ENCODE data around the gene HSPG2. TPM values are rescaled to one million over a fixed set of nuclear protein-coding genes. Genes with fewer than 3 reads are reported as not detected.

The HSPG2 gene
- total and polyA plus RNA-seq, 9 of the 15 experiments (the other 6 are each of a cell fraction or from before 2014, with no cell fraction given) = 0.14 to 160 (median 15.7) TPM

DNA sequence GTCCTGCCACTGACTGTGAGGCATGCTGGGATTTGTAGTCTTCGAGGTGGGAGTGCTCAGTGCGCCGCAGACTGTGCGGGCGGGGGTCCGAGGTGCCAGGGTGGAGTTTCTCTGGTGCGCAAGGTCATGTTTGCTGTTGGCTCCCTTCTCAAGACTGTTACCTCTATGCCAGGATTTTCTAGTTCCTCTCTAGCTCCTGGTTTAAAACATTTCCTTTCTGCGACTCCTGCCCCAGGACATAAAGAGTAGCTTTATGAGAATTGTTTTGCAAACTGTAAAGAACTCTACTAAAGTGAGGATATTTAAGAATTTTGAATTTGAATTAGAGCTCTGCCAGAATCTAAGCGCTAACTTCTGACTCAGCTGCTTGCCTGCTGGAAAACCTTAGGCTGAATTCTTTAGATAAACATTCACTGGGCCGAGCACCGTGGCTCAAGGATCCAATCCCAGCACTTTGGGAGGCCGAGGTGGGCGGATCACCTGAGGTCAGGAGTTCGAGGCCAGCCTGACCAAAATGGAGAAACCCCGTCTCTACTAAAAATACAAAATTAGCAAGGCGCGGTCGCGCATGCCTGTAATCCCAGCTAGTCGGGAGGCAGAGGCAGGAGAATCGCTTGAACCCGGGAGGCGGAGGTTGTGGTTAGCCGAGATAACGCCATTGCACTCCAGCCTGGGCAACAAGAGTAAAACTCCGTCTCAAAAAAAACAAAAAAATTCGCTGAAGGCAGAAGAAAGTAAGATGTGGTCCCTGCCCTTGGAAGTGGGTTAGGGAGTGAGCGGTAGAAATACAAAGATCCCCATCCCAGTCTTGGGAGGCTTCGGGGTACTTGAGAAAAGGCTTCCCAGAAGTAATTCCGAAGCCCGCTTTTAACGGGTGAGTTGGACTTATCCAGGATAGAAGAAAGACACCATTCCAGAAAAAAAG is 153.2 kb downstream of the HSPG2 start (continued):
- TF ChIP-seq, protein P1, sequence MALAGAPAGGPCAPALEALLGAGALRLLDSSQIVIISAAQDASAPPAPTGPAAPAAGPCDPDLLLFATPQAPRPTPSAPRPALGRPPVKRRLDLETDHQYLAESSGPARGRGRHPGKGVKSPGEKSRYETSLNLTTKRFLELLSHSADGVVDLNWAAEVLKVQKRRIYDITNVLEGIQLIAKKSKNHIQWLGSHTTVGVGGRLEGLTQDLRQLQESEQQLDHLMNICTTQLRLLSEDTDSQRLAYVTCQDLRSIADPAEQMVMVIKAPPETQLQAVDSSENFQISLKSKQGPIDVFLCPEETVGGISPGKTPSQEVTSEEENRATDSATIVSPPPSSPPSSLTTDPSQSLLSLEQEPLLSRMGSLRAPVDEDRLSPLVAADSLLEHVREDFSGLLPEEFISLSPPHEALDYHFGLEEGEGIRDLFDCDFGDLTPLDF (CRISPR knock-in tag; IDR thresholded peaks at IDR 0.05) = 0 out of 2 replicates have a peak, but pooled peaks have one; percentile 8
- peak; percentile 32; the same call in 1 of the 2 replicates for TF ChIP-seq NCOR1 (IDR thresholded peaks at IDR 0.05)
- peak in 1 of 2 experiments; percentile 23; a peak in 1 of 4 replicates for TF ChIP-seq ARNT (IDR thresholded peaks at IDR 0.05)
- peak; percentile 100; a peak in 3 of 4 replicates for TF ChIP-seq SIX5 (IDR thresholded peaks at IDR 0.05; ENCODE audit: borderline replicate concordance in 1 of 2, insufficient read depth in 1 of 2, low read depth in 1 of 2, low read length in 2 of 2)
- TF ChIP-seq, protein P2, sequence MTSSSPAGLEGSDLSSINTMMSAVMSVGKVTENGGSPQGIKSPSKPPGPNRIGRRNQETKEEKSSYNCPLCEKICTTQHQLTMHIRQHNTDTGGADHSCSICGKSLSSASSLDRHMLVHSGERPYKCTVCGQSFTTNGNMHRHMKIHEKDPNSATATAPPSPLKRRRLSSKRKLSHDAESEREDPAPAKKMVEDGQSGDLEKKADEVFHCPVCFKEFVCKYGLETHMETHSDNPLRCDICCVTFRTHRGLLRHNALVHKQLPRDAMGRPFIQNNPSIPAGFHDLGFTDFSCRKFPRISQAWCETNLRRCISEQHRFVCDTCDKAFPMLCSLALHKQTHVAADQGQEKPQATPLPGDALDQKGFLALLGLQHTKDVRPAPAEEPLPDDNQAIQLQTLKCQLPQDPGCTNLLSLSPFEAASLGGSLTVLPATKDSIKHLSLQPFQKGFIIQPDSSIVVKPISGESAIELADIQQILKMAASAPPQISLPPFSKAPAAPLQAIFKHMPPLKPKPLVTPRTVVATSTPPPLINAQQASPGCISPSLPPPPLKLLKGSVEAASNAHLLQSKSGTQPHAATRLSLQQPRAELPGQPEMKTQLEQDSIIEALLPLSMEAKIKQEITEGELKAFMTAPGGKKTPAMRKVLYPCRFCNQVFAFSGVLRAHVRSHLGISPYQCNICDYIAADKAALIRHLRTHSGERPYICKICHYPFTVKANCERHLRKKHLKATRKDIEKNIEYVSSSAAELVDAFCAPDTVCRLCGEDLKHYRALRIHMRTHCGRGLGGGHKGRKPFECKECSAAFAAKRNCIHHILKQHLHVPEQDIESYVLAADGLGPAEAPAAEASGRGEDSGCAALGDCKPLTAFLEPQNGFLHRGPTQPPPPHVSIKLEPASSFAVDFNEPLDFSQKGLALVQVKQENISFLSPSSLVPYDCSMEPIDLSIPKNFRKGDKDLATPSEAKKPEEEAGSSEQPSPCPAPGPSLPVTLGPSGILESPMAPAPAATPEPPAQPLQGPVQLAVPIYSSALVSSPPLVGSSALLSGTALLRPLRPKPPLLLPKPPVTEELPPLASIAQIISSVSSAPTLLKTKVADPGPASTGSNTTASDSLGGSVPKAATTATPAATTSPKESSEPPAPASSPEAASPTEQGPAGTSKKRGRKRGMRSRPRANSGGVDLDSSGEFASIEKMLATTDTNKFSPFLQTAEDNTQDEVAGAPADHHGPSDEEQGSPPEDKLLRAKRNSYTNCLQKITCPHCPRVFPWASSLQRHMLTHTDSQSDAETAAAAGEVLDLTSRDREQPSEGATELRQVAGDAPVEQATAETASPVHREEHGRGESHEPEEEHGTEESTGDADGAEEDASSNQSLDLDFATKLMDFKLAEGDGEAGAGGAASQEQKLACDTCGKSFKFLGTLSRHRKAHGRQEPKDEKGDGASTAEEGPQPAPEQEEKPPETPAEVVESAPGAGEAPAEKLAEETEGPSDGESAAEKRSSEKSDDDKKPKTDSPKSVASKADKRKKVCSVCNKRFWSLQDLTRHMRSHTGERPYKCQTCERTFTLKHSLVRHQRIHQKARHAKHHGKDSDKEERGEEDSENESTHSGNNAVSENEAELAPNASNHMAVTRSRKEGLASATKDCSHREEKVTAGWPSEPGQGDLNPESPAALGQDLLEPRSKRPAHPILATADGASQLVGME (CRISPR knock-in tag; IDR thresholded peaks at IDR 0.05) = no peak
- TF ChIP-seq FOXM1 (IDR thresholded peaks at IDR 0.05; ENCODE audit: low read depth) = peak; percentile 25
- TF ChIP-seq FOXM1 (CRISPR knock-in tag; IDR thresholded peaks at IDR 0.05; ENCODE audit: low read depth) = no peak
- peak; percentile 48 for TF ChIP-seq HMGN3 (IDR thresholded peaks at IDR 0.05; ENCODE audit: borderline replicate concordance, extremely low read depth, insufficient read length, low read depth, low read length)
- TF ChIP-seq HDGF (IDR thresholded peaks at IDR 0.05) = peak; percentile 65
- peak; percentile 82 for TF ChIP-seq ARID1B (IDR thresholded peaks at IDR 0.05)
- no peak for TF ChIP-seq BCL6 (CRISPR knock-in tag; IDR thresholded peaks at IDR 0.05)
- peak; percentile 12; the same call in 1 of the 2 replicates for TF ChIP-seq ZNF24 (IDR thresholded peaks at IDR 0.05)
- TF ChIP-seq, protein P3, sequence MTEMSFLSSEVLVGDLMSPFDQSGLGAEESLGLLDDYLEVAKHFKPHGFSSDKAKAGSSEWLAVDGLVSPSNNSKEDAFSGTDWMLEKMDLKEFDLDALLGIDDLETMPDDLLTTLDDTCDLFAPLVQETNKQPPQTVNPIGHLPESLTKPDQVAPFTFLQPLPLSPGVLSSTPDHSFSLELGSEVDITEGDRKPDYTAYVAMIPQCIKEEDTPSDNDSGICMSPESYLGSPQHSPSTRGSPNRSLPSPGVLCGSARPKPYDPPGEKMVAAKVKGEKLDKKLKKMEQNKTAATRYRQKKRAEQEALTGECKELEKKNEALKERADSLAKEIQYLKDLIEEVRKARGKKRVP (CRISPR knock-in tag; IDR thresholded peaks at IDR 0.05) = peak; percentile 62
- TF ChIP-seq MYC (IDR thresholded peaks at IDR 0.05; ENCODE audit: low read depth, low read length) = 0 out of 2 replicates have a peak, but pooled peaks have one; percentile 43
- no peak for TF ChIP-seq MYC (CRISPR knock-in tag; IDR thresholded peaks at IDR 0.05; ENCODE audit: borderline replicate concordance, low read depth)
- peak; percentile 83; the same call in 1 of the 2 replicates for TF ChIP-seq DPF2 (IDR thresholded peaks at IDR 0.05)
- no peak for TF ChIP-seq ATF1 (CRISPR knock-in tag; IDR thresholded peaks at IDR 0.05)
- peak; percentile 86; the same call in 1 of the 2 replicates for TF ChIP-seq ATF1 (tag; IDR thresholded peaks at IDR 0.05)
